ENCODE results near the gene IGLL5.

The IGLL5 gene

DNA sequence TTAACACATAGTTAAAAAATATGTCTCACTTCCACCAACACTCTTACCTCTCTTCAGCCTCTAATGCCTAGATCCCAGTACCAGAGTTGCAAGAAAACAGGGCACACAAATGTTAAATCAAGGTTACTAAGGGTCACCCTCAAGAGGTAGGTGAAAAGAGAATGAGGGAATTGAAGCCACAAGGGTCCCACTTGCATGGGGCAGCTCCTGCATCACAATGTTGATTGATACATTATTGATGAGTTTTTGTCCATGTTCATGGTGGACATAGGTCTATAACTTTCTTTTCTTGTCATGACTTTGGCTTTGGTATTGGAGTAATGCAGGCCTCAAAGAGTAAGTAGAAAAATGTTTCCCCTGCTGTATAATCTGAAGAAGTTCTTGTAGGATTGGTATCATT lies 46.0 kb upstream of the IGLL5 start:
- Histone ChIP-seq H3K27ac (no peak overlapping the region), H3K4me2 (ENCODE audit: low read length) (no peak overlapping the region), H3K4me3 (ENCODE audit: low read depth, low read length) (no peak overlapping the region), H2AFZ (no peak overlapping the region), H3K36me3 (ENCODE audit: control insufficient read depth, insufficient read depth, low read length) (no peaks in the 10 kb centered on the region), H3K79me2 (no peaks in the 10 kb centered on the region), H3K9ac (no peak overlapping the region), H3K4me1 (no peaks in the 10 kb centered on the region), H3K27me3 (ENCODE audit: control insufficient read depth, insufficient read depth, low read length) (no peaks in the 10 kb centered on the region), H3K9me3 (ENCODE audit: control insufficient read depth, low read length) (no peaks in the 10 kb centered on the region)
- TF ChIP-seq, protein P1, sequence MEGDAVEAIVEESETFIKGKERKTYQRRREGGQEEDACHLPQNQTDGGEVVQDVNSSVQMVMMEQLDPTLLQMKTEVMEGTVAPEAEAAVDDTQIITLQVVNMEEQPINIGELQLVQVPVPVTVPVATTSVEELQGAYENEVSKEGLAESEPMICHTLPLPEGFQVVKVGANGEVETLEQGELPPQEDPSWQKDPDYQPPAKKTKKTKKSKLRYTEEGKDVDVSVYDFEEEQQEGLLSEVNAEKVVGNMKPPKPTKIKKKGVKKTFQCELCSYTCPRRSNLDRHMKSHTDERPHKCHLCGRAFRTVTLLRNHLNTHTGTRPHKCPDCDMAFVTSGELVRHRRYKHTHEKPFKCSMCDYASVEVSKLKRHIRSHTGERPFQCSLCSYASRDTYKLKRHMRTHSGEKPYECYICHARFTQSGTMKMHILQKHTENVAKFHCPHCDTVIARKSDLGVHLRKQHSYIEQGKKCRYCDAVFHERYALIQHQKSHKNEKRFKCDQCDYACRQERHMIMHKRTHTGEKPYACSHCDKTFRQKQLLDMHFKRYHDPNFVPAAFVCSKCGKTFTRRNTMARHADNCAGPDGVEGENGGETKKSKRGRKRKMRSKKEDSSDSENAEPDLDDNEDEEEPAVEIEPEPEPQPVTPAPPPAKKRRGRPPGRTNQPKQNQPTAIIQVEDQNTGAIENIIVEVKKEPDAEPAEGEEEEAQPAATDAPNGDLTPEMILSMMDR (IDR thresholded peaks at IDR 0.05) = no peak

DNA sequence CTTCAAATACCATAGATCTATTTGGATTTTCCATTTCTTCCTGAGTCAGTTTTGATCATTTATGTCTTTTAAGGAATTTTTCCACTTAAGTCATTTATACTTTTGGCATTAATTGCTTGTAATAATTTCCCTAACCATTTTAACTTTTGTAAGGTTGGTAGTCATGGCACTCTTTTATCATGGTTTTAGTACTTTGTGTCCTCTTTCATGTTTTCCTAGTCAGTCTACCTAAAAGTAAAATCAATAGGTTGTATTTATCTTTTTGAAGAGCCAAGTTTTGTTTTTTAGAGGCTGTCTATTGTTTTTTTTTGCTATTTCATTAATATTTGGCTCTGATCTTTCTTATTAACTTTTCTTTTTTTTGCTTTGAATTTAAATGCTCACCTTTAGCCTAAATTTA lies 45.5 kb upstream of the IGLL5 start:
- Histone ChIP-seq H3K4me1 (no peaks in the 10 kb centered on the region), H3K27ac (no peak overlapping the region), H3K9ac (no peak overlapping the region), H3K4me2 (ENCODE audit: low read length) (no peak overlapping the region), H2AFZ (no peak overlapping the region), H3K27me3 (ENCODE audit: control insufficient read depth, insufficient read depth, low read length) (no peaks in the 10 kb centered on the region), H3K36me3 (ENCODE audit: control insufficient read depth, insufficient read depth, low read length) (no peaks in the 10 kb centered on the region), H3K79me2 (no peaks in the 10 kb centered on the region), H3K4me3 (ENCODE audit: low read depth, low read length) (no peak overlapping the region), H3K9me3 (ENCODE audit: control insufficient read depth, low read length) (no peaks in the 10 kb centered on the region)
- TF ChIP-seq, protein P1 (IDR thresholded peaks at IDR 0.05) = no peak

DNA sequence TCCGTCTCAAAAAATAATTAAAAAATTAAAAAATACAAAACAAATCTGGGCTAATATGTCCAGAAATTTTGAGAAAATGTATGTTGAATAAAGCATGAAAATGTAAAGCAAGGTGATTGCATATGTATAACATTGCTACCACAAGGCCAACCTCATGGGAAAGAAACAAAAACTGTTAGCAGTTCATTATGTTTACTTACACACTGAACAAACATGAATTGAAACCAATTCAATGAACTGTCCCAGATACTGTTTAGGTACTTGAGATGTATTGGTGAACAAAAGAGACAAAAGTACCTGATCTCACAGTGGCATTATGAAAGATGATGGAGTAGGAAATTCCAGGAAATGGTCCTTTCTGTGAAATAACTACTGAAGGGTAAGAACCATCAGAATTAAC lies 43.8 kb upstream of the IGLL5 start:
- H2AFZ ChIP-seq = no peak overlapping the region
- TF ChIP-seq, protein P1 (IDR thresholded peaks at IDR 0.05) = no peak
- no peak overlapping the region for H3K27ac ChIP-seq
- H3K79me2 ChIP-seq = no peaks in the 10 kb centered on the region
- no peak overlapping the region for H3K4me2 ChIP-seq (ENCODE audit: low read length)
- H3K4me3 ChIP-seq (ENCODE audit: low read depth, low read length) = no peak overlapping the region
- H3K9me3 ChIP-seq (ENCODE audit: control insufficient read depth, low read length) = no peaks in the 10 kb centered on the region
- H3K36me3 ChIP-seq (ENCODE audit: control insufficient read depth, insufficient read depth, low read length) = no peaks in the 10 kb centered on the region
- H3K4me1 ChIP-seq = no peaks in the 10 kb centered on the region
- no peak overlapping the region for H3K9ac ChIP-seq
- H3K27me3 ChIP-seq (ENCODE audit: control insufficient read depth, insufficient read depth, low read length) = no peaks in the 10 kb centered on the region

DNA sequence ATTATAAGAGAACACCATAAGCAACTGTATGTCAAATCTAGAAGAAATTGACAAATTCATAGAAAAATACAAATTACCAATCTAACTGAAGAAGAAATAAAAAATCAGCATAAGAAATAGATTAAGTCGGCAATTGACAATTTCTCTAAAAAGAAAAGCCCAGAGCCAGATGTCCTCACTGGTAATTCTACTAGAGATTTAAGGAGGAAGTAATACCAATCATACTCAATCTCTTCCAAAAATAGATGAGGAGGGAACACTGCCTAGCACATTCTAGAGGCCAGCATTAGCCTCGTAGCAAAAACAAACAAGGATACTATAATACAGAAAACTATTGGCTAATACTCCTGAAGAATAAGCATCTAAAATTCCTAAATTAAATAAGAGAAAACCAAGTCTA lies 40.4 kb upstream of the IGLL5 start:
- H3K36me3 ChIP-seq (ENCODE audit: control insufficient read depth, insufficient read depth, low read length) = no peaks in the 10 kb centered on the region
- H3K27me3 ChIP-seq (ENCODE audit: control insufficient read depth, insufficient read depth, low read length) = no peaks in the 10 kb centered on the region
- no peaks in the 10 kb centered on the region for H3K9me3 ChIP-seq (ENCODE audit: control insufficient read depth, low read length)
- H3K9ac ChIP-seq = no peak overlapping the region
- H3K4me1 ChIP-seq = no peaks in the 10 kb centered on the region
- no peak overlapping the region for H3K4me3 ChIP-seq (ENCODE audit: low read depth, low read length)
- TF ChIP-seq, protein P1 (IDR thresholded peaks at IDR 0.05) = no peak
- no peak overlapping the region for H2AFZ ChIP-seq
- no peak overlapping the region for H3K27ac ChIP-seq
- H3K79me2 ChIP-seq = no peaks in the 10 kb centered on the region
- H3K4me2 ChIP-seq (ENCODE audit: low read length) = no peak overlapping the region

DNA sequence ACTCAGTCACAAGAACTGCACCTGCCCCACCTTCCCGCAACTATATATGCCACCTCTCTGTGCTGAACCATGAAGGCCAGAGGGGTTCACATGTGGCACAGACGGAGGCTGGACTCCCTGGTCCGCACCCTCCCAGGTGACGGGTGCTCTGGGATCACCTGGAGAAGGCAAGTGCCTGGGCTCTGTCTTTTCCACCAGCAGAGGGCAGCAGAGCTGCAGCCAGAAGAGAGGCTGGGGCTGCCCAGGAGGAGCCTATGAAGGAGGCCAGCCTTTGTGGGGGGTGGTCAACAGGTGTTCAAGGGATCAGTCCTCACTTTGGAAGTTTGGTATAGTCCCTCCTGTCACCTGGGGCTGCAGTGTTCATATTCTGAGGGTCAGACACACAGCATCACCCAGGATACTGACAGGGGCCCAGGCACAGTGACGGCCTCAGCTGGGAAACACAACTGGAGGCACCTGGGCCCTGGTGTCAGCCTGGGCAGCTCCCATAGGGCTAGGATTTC lies 39.2 kb upstream of the IGLL5 start:
- H3K36me3 ChIP-seq (ENCODE audit: control insufficient read depth, insufficient read depth, low read length) = no peaks in the 10 kb centered on the region
- H3K4me3 ChIP-seq (ENCODE audit: low read depth, low read length) = no peak overlapping the region
- TF ChIP-seq, protein P1 (IDR thresholded peaks at IDR 0.05) = peak; percentile 77
- no peak overlapping the region for H3K27ac ChIP-seq
- no peaks in the 10 kb centered on the region for H3K79me2 ChIP-seq
- H3K4me1 ChIP-seq = no peaks in the 10 kb centered on the region
- no peaks in the 10 kb centered on the region for H3K27me3 ChIP-seq (ENCODE audit: control insufficient read depth, insufficient read depth, low read length)
- H3K9ac ChIP-seq = no peak overlapping the region
- no peak overlapping the region for H3K4me2 ChIP-seq (ENCODE audit: low read length)
- H3K9me3 ChIP-seq (ENCODE audit: control insufficient read depth, low read length) = no peaks in the 10 kb centered on the region
- no peak overlapping the region for H2AFZ ChIP-seq

Measured in parathyroid adenoma (tissue), 2 donors.